SK-N-SH treated with all-trans-retinoic acid at 6 μM for 48 hours (cell line): ENCODE results near the gene HACL1.

Experiments used
- ATAC-seq: fragments of 200-7000 bp; cut with Tn5 transposase; 3 replicates; pipeline ENCODE4 v1.9.1; 2020; ENCODE audit warnings: mild to moderate bottlenecking, moderate library complexity
- ARNTL ChIP-seq: fragments of 450-650 bp; formaldehyde crosslinking; IDR thresholded peaks from 2 replicates; pipeline ENCODE4 v1.5.0; 2020; ENCODE audit warnings: low read depth, mild to moderate bottlenecking, moderate library complexity, borderline replicate concordance
- BACH2 ChIP-seq: fragments of 250-450 bp; sonication (Bioruptor Pico); IDR thresholded peaks from 2 replicates; pipeline ENCODE4 v1.9.0; 2021; ENCODE audit warnings: mild to moderate bottlenecking, borderline replicate concordance
- ESRRG ChIP-seq: fragments of 250-450 bp; sonication (Bioruptor Pico); IDR thresholded peaks from 2 replicates; pipeline ENCODE4 v1.6.1; 2021; ENCODE audit warnings: mild to moderate bottlenecking
- ISL1 ChIP-seq: fragments of 250-450 bp; sonication (Bioruptor Pico); IDR thresholded peaks from 2 replicates; pipeline ENCODE4 v2.1.2; 2022; ENCODE audit warnings: mild to moderate bottlenecking, moderate library complexity
- OSR1 ChIP-seq: fragments of 250-450 bp; sonication (Bioruptor Pico); IDR thresholded peaks from 2 replicates; pipeline ENCODE4 v1.8.0; 2022; ENCODE audit warnings: moderate library complexity, mild to moderate bottlenecking, inconsistent platforms
- PPARA ChIP-seq: fragments of 250-450 bp; sonication (Bioruptor Pico); IDR thresholded peaks from 2 replicates; pipeline ENCODE4 v1.5.0; 2020; ENCODE audit warnings: mild to moderate bottlenecking, borderline replicate concordance
- TCF4 ChIP-seq: fragments of 250-450 bp; sonication (Bioruptor Pico); IDR thresholded peaks from 2 replicates; pipeline ENCODE4 v1.8.0; 2021; ENCODE audit warnings: mild to moderate bottlenecking, moderate library complexity, borderline replicate concordance
- ZNF70 ChIP-seq: fragments of 450-650 bp; formaldehyde crosslinking; IDR thresholded peaks from 2 replicates; pipeline ENCODE4 v1.5.0; 2020; ENCODE audit warnings: mild to moderate bottlenecking, moderate library complexity
- TF ChIP-seq, protein P1 (sequence below): fragments of 250-450 bp; sonication (Bioruptor Pico); IDR thresholded peaks from 2 replicates; pipeline ENCODE4 v1.5.0; 2020; ENCODE audit warnings: mild to moderate bottlenecking, moderate library complexity

HACL1 gene

GRCh38 chr3:15511156-15511555 is 90.2 kb downstream of the HACL1 start:
- TF ChIP-seq, protein P1, sequence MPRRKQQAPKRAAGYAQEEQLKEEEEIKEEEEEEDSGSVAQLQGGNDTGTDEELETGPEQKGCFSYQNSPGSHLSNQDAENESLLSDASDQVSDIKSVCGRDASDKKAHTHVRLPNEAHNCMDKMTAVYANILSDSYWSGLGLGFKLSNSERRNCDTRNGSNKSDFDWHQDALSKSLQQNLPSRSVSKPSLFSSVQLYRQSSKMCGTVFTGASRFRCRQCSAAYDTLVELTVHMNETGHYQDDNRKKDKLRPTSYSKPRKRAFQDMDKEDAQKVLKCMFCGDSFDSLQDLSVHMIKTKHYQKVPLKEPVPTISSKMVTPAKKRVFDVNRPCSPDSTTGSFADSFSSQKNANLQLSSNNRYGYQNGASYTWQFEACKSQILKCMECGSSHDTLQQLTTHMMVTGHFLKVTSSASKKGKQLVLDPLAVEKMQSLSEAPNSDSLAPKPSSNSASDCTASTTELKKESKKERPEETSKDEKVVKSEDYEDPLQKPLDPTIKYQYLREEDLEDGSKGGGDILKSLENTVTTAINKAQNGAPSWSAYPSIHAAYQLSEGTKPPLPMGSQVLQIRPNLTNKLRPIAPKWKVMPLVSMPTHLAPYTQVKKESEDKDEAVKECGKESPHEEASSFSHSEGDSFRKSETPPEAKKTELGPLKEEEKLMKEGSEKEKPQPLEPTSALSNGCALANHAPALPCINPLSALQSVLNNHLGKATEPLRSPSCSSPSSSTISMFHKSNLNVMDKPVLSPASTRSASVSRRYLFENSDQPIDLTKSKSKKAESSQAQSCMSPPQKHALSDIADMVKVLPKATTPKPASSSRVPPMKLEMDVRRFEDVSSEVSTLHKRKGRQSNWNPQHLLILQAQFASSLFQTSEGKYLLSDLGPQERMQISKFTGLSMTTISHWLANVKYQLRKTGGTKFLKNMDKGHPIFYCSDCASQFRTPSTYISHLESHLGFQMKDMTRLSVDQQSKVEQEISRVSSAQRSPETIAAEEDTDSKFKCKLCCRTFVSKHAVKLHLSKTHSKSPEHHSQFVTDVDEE (CRISPR knock-in tag): no peak
- TF ChIP-seq TCF4 (CRISPR knock-in tag) (no peak), BACH2 (CRISPR knock-in tag) (no peak), OSR1 (CRISPR knock-in tag) (no peak), ESRRG (CRISPR knock-in tag) (no peak), ISL1 (CRISPR knock-in tag) (no peak), ZNF70 (no peak), PPARA (CRISPR knock-in tag) (no peak), ARNTL (no peak)
- ATAC-seq: no peak
